ENCODE measurements around the gene CASP2.
"Not testable (repeated sequence)": the region's sequence is repeated elsewhere in the genome, so short reads cannot be mapped to it uniquely, and the experiment has no call there.

The CASP2 gene

DNA sequence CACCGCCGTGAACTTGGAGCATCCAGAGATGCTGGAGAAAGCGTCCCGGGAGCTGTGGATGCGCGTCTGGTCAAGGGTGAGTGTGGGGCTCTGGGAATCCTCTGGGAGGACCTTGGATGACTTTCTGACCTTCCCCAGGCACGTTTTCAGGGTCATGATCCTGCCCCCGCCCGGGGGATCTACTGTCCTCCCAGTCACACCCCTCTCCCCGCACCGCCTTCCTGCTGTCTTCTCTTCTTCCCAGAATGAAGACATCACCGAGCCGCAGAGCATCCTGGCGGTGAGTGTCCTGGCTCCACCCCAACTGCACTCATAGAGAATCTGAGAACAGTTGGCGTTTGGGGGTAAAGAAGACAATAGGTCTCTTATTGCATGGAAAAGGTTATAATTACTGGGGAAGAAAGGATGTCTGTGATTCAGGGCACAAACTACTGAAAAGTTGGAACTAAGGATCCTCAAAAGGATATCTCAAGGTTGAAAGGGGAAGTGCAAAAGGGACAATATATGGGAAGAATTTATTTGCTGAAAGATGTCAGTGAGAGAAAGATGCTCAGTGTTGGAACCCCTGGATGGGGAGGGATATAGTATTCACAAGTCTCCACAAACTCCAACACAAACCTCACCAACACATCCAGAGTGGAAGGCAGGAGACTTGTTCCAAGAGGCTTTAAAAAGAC, 23.0 kb upstream of the CASP2 start:
- no peak for DNase-seq (ENCODE audit: low spot score)

DNA sequence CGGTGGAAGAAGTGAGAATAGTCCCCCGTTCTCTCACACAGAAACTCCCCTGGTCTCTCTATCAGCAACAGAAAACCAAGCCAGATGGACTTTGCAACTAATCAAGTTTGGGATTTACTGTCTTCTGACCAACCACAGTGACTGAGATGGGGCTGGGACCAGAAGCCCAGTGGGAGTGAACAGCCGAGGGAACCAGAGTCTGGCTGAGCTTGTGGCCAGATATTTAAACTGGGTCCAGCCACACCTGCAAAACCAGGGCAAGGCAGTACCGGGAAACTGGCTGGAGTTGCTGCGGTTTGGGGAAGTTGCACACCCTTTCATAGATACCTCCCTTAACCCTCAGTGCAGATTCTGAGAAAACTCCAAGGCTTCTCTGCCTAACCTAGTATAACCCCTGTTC, 18.9 kb upstream of the CASP2 start:
- no peak for DNase-seq (ENCODE audit: low spot score)

DNA sequence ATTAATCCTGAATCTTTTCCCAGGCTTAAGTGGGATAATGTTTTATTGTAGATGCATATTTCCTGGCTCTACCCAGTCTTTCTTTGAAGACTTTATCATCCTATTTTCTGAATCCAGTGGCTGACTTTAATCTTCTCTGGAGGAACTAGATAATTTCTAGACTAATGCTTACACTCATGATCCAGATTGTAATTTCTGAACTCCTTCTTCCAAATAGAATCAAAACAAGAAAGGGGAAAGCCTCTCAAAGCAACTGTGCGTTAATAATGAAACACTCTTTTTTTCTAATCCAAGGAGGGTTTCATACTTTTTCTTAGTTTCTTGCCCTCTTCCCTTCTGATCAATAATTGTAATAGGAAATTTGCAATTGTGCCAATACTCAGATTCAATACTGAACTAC, 16.9 kb upstream of the CASP2 start:
- DNase-seq (ENCODE audit: low spot score), result no peak

DNA sequence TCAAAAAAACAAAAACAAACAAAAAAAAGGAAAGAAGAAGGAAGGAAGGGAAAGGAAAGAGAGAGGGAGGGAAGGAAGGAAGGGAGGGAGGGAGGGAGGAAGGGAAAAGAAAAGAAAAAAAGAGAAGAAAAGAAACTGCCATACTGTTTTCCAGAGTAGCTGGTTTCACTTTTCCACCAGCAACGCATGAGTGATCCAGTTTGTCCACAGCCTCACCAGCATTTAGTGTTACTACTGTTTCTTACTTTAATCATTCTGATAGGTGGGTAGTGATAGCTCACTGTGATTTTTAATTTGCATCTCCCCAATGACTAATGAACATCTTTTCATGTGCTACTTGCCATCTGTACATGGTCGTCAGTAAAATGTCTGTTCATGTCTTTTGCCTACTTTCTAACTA, 15.3 kb upstream of the CASP2 start:
- DNase-seq (ENCODE audit: low spot score), result no peak

DNA sequence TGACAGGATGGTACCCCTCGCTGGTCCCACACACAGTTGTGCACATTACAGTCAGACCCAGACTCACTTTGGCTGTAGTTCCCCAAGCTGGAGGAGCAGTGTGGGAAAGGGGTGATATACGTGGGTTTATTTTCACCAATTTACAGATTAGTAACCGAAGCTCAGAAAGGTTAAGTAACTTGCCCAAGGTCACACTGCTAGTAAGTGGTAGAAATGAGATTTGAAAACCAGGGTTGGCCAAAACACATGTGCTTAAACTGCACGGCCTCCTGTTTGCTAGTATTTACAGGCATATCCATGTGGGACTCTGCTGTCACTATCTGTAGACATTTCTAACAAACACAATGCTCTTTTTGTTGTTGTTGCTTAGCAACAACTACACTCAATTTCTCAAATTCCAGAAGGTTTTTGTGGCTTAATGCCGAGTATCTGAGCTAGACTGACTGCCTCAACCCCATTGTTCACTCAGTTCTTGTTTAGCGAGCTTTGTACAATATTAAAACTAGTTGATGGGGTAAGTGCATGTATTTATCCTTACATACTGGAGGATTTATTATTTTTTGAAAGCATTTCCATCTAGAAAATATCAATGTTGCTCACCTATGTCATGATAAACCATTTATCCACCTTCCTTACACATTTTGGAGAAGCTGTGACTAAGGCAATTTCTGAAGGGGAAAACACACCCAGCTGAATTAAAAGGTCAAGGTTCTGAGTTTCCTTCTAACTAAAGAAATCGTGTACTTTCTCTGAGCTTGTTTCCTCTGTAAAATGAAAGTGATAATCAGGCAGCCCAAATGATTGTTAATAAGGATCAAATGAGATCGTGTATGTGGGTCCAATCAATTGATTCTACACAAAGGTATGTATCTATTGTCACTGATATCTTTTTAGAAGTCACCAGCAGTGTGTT, 8.7 kb upstream of the CASP2 start:
- DNase-seq (ENCODE audit: low spot score), result no peak

DNA sequence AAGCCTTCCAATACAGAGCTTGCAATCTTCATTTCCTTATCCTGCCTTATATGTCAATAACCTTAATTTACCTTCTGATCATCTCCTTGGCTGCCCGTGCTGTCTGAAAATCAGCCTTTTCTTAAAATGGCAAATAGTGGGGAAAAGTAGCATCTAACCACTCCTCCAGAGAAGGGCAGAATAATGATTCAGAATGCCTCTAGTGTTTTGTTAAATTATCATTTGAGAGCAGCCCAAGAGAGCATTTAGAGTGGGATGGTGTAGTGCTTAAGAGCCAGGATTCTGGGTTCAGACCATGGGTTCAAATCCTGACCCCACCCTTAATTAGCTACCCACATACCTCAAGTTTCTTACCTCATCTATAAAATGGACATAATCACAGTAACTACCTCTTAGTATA, 8.0 kb upstream of the CASP2 start:
- DNase-seq (ENCODE audit: low spot score), result no peak

DNA sequence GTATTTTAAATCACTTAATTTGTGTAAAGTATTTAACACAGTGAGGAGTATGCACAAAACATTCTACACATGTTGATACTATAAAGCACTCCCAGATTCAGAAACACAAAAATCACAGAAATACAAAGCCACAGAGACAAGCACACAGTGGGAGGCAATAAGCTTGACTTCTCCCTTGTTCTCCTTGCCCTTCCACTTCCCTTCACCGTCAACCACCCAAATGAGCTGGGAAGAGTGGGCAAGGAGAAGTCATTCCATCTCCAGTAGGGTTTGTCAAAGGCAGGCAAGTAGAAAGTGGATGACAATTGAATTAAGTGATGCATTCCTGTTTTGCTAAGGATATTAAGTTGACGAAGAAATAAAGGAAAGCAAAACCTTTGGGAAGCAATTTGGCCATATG, 7.6 kb upstream of the CASP2 start:
- DNase-seq (ENCODE audit: low spot score), result no peak

DNA sequence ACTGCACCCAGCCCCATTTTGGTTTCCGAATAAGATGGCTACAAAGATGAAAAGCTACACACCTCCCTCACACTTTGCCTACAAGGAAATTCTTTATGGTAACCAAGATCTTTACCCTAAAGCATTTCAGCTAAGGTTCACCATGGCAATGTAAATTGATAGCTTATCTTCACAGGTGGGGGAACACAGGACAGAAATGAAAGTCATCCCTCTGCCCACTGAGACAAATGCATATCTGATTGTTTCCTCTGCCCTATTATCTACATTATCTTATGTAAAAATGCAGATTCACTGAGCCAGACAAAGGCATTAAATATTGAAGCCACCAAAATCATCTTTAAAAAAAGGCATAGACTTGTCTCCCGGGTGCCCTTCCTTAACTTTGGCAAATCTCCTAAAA, 6.6 kb upstream of the CASP2 start:
- no peak for DNase-seq (ENCODE audit: low spot score)

DNA sequence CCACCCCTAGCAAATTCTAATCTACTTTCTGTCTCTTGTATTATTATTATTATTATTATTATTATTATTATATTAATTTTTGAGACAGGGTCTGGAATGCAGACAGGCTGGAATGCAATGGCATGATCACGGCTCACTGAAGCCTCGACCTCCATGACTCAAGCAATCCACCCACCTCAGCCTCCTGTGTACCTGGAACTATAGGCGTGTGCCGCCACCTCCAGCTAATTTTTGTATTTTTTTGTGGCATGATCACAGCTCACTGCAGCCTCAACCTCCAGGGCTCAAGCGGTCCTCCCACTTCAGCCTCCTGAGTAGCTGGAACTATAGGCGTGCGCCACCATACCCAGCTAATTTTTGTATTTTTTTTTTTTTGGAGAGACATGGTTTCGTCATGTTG, 6.0 kb upstream of the CASP2 start:
- no peak for DNase-seq (ENCODE audit: low spot score)

DNA sequence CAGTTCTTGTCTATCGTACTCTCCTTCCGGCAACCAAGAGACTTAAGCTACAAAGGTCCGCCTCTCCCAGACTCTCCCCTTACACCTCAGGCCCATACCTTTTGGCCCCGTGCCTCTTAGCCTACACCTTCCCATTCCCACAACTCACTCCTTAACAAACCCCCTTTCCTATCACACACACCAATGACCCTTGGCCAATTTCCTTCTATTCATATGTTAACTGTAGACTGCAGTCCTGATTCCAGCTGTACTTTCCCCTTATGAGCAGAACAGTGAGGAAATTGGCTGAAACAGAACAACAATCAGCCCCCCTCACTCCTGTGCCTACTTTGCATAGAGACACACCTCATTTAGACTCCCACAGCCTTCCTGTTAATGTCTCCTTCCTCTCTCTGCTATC, 4.8 kb upstream of the CASP2 start:
- no peak for DNase-seq (ENCODE audit: low spot score)

DNA sequence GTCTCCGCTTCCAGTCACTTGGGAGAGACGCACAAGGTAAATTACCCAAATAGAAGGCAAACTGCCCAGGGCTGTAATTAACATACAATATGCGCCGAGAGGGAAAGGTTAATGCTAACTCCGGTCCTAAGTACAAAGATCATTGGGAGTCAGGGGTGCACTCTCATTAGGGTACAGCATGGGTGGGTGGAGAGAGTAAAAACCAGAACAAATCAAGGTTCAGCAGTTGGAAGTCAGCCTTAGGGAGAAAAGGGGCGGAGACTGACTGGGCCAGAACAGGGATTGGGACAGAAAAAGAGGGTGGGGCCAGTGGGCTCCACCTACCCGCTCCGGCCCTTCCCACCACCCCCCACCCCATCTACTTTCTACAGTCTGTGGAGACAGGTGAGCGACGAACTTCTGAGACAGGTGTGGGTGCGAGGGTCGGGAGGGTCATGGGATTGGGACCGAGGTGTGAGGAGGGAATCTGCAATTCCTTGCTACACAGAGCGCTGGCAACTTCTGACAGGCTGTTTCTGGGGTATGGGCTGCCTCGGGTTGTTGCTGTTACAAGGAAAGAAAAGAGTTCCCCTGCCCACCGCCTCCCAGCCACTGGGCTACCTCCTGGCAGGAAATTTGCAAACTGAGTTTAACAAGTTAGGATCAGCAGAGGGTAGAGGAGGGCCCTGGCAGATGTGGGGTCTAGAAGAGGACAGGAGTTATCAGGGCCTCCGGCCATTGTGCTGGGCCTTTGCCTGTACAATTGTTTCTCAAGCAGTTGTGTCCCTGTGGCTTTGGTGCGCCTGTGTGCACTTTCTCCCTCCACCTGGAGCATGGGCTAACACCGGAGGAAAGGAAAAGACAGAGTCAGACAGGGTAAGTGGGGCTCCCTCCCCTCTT, 3.3 kb upstream of the CASP2 start, which contains the start of gene TMEM139:
TSS of gene TMEM139 (plus strand) at position 368 of the 879 bp plus-strand sequence. CDS start 1,000 bp downstream, outside the sequence.
- DNase-seq (ENCODE audit: low spot score), result no peak

DNA sequence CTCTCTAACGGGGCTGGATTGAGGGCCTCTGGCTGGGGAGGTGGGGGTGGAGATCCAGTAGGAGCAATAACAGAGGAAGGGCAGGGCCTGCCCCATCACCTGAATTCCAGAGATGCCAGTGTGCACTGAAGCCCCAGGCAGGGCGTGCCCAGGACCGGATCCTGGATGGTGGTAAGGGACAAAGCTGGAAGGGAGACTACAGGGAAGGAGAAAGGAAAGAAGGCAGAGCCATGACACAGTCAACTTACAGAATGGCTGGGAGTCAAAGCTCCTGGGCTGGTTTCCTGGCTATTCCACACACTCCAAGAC, 2.7 kb upstream of the CASP2 start:
- no peak for DNase-seq (ENCODE audit: low spot score)

DNA sequence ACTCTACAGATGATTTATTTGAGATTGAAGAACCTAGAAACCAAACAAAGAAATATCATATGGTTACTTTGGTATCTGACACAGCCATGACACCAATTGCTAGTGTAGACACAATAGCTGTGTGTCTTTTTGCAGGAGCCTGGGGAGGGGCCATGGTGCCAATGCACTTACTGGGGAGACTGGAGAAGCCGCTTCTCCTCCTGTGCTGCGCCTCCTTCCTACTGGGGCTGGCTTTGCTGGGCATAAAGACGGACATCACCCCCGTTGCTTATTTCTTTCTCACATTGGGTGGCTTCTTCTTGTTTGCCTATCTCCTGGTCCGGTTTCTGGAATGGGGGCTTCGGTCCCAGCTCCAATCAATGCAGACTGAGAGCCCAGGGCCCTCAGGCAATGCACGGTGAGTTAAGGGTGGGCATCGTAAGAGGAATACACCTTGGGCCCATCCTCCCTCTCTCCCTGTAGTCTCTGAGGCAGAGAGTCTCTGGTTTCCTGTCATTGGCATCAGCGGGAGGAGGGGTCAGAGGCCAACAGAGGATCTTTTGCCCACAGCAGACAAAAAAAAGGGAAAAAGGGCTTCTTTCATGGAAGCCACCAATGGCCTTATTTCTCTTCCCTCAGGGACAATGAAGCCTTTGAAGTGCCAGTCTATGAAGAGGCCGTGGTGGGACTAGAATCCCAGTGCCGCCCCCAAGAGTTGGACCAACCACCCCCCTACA, 2.2 kb upstream of the CASP2 start:
- no peak for DNase-seq (ENCODE audit: low spot score)

DNA sequence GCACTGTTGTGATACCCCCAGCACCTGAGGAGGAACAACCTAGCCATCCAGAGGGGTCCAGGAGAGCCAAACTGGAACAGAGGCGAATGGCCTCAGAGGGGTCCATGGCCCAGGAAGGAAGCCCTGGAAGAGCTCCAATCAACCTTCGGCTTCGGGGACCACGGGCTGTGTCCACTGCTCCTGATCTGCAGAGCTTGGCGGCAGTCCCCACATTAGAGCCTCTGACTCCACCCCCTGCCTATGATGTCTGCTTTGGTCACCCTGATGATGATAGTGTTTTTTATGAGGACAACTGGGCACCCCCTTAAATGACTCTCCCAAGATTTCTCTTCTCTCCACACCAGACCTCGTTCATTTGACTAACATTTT, 1.6 kb upstream of the CASP2 start:
- no peak for DNase-seq (ENCODE audit: low spot score)

DNA sequence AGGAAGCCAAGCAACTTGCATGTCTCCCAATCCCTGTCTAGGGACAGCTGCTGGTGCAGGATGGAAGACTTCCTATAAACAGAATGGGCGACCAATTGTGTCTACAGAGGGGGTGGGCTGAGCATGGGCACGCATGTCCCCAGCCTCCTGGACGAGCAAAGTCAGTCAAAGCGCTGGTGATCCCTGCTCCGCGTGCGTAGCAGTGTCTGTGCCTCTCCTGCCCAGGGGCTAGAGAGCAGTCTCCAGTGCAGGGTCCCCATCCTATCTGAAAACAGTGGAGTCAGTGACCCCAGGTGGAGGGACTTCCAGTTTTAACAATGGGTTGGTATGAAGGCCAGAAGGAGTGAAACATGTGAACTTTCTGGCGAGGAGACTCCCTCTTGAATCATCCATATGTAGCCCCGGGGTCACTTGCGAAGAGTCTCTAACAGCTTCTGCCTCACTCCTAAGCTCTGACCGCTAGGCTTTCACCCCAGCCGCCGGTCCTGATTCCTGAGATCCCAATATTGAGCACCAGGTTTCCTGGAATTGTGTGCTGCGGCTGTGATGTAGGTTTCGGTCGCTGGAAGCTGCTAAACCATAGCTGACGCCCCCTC, 714 bp upstream of the CASP2 start:
- no peak for DNase-seq (ENCODE audit: low spot score)

DNA sequence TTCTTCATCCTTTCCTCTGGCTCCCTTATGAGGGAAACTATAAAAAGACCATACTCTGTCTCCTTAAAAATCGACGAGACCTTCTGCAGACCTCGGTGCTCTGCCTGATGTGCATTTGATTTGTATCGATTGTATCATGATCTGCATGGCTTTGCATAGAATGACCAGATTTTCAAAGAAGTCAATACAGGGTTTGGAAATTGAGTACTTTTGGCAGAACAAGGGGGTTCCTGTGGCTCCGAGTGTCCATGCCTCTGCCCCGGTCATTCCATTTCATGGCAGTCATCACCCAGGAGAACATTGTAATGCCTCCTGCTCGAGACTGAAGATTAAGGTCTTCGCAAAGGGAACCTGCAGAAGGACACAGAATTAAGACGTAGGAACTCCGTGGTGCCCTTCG, 685 bp downstream of the CASP2 start:
- DNase-seq (ENCODE audit: low spot score), result no peak

DNA sequence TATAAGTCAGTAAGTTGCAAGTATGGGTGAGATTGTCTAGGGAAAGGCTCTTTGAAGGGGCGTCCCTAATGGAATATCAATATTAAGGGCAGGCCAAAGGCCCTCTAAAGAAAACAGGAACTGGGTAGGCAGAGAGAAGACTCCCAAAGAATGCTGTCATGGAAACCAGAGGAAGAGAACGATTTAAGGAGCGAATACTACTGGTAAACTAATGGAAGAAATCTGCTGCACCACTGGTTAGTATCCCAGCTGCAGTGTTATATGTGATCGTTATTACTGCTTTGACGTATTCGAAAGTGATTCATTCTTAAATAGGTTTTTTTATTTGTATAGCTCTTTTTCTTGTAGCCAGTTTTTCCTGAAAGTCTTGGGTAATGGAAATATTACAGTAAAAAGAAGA, 1.3 kb downstream of the CASP2 start:
- DNase-seq (ENCODE audit: low spot score), result no peak

DNA sequence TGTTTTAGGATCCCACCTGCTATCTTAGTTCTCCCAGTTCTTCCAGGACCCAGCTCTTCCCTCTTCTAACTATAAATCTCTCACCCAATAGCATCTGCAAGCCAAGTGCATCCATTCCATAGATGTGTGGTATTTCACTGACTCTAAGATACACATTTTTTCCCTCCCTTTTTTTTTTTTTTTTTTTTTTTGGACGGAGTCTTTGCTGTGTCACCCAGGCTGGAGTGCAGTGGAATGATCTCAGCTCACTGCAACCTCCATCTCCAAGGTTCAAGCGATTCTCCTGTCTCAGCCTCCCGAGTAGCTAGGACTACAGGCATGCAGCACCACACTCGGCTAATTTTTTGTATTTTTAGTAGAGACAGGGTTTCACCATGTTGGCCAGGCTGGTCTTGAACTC, 1.7 kb downstream of the CASP2 start:
- DNase-seq (ENCODE audit: low spot score), result not testable (repeated sequence)

DNA sequence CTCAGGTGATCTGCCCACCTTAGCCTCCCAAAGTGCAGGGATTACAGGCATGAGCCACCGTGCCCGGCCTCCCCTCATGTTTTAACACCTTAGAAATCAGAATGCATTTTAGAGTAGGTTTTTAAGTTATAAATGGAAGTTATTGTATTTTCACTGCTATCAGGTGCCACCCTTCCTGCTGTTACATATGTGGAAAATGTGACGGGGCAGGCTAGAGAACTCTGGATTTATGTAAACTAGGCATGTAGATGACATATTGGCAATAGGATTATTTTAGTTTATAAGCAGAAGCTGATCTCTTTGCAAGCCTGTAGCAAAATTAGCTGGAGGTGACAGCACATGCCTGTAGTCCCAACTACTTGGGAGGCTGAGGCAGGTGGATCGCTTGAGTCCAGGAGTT, 2.1 kb downstream of the CASP2 start:
- no peak for DNase-seq (ENCODE audit: low spot score)

DNA sequence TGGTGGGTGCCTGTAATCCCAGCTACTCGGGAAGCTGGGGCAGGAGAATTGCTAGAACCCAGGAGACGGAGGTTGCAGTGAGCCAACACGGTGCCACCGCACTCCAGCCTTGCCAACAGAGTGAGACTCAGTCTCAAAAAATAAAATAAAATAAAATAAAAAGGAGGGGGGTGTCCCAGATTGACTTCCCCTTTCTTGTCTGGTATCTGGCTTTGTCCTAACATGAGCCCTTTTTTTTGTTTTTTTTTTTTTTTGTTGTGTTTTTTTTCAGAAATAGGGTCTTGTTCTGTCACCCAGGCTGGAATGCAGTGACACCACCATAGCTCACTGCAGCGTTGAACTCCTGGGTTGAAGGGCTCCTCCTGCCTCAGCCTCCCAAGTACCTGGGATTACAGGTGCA, 4.7 kb downstream of the CASP2 start:
- no peak for DNase-seq (ENCODE audit: low spot score)

DNA sequence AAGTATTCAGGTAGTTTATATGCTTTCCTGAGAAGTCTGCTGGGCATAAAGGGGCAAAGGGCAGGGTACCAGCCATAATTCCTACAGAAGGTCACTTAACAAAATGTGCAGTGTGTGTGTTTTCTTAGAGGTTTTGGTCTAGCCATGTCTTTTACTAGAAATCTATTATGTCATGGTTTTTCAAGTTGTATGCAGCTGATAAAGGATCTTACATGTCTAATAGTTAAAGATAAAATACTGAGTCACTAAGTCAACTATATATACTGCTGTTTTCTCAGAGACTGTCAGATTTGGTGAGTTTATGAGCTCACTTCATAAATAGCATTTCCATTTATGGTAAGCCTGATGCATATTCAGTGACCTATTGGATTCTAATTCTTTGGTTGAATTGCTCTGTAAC, 7.7 kb downstream of the CASP2 start:
- no peak for DNase-seq (ENCODE audit: low spot score)

DNA sequence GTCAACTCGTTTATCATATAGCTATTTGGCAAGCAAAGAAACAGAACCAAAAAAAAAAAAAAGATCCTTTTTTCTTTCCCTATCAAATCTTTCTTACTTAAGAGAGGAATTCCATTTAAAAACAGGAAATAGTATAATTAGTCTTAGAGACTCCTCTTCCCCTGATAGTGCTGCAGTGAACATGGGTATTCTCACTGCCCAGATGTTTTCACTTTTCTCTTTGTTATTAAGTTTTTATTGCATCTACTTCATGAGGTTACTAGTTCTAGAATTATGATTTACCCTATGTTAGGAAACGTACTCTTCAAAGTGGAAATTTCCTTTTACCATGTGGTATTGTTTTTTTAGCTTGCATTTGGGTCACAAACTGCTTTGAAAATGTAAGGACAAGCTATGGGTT, 8.5 kb downstream of the CASP2 start:
- DNase-seq (ENCODE audit: low spot score), result no peak

Measured in HuH-7.5 (cell line).